ENCODE data around the gene BAIAP2L1.
A peak's percentile ranks its signal among the peaks of the same experiment; 100 is the strongest.

Gene BAIAP2L1

GRCh38 chr7:98294798-98295382, 106.0 kb downstream of the BAIAP2L1 start (continued):
- TF ChIP-seq ZNF398 (tag by site-specific recombination; IDR thresholded peaks at IDR 0.05): no peak
- TF ChIP-seq MEIS1 (CRISPR knock-in tag; IDR thresholded peaks at IDR 0.05; ENCODE audit: borderline replicate concordance): no peak
- peak; percentile 37; the same call in 1 of the 2 replicates for TF ChIP-seq ZSCAN30 (tag by site-specific recombination; IDR thresholded peaks at IDR 0.05)
- 0 out of 2 replicates have a peak, but pooled peaks have one; percentile 12 for TF ChIP-seq SCRT2 (tag by site-specific recombination; IDR thresholded peaks at IDR 0.05)
- no peak for TF ChIP-seq ZNF677 (tag by site-specific recombination; IDR thresholded peaks at IDR 0.05)
- no peak for TF ChIP-seq ZNF529 (tag by site-specific recombination; IDR thresholded peaks at IDR 0.05; ENCODE audit: insufficient replicate concordance)
- TF ChIP-seq ZNF561 (tag by site-specific recombination; IDR thresholded peaks at IDR 0.05; ENCODE audit: borderline replicate concordance): peak; percentile 28; the same call in 1 of the 2 replicates
- no peak for TF ChIP-seq ZSCAN4 (tag by site-specific recombination; IDR thresholded peaks at IDR 0.05)
- TF ChIP-seq AEBP2 (tag by site-specific recombination; IDR thresholded peaks at IDR 0.05; ENCODE audit: borderline replicate concordance): no peak
- no peak for TF ChIP-seq FEZF1 (tag by site-specific recombination; IDR thresholded peaks at IDR 0.05)
- no peak for TF ChIP-seq ZNF211 (tag by site-specific recombination; IDR thresholded peaks at IDR 0.05; ENCODE audit: low read depth)
- TF ChIP-seq ZNF214 (tag by site-specific recombination; IDR thresholded peaks at IDR 0.05; ENCODE audit: borderline replicate concordance): no peak
- no peak for TF ChIP-seq ZNF645 (tag by site-specific recombination; IDR thresholded peaks at IDR 0.05)
- TF ChIP-seq TCF7L2 (IDR thresholded peaks at IDR 0.05; ENCODE audit: borderline replicate concordance, low read depth, low read length): no peak
- no peak for TF ChIP-seq TSHZ1 (tag by site-specific recombination; IDR thresholded peaks at IDR 0.05; ENCODE audit: borderline replicate concordance)

- no peak overlapping the region for H3K4me3 ChIP-seq (ENCODE audit: low read depth, low read length)
- H3K9me3 ChIP-seq (ENCODE audit: control insufficient read depth, insufficient read depth, low read depth, low read length): no peaks in the 10 kb centered on the region
- POLR2A ChIA-PET: no interaction called here
- H3K4me1 ChIP-seq (ENCODE audit: control insufficient read depth, insufficient read depth, low read length): no peaks in the 10 kb centered on the region
- peaks cover 4 to 50% of the 10 kb centered on the region in 2 experiments for H3K36me3 ChIP-seq (ENCODE audit: control insufficient read depth in 2 of 2, insufficient read depth in 1 of 2, low read length in 2 of 2)
- CTCF ChIA-PET: interaction anchor here (0.6 to 2.9 kb wide), 15 partner anchors 11 to 528 kb away, joined by 3 to 28 read pairs (median 3); partner anchors contain the start of gene BAIAP2L1
- no peak overlapping the region for H3K27ac ChIP-seq (ENCODE audit: extremely low read depth, low read depth, low read length)
- TF ChIP-seq FEZF1 (tag by site-specific recombination; IDR thresholded peaks at IDR 0.05): no peak
- TF ChIP-seq KLF1 (tag by site-specific recombination; IDR thresholded peaks at IDR 0.05): no peak
- TF ChIP-seq ZNF239 (tag by site-specific recombination; IDR thresholded peaks at IDR 0.05): no peak
- no peak for TF ChIP-seq ZNF138 (tag by site-specific recombination; IDR thresholded peaks at IDR 0.05; ENCODE audit: borderline replicate concordance)
- TF ChIP-seq ZBTB26 (tag by site-specific recombination; optimal IDR thresholded peaks at IDR 0.05): no peak
These were observed 106.6 kb downstream of the BAIAP2L1 start for GRCh38 chr7:98294326-98294725.
